Muscle layer of colon (tissue), 2 donors: ENCODE data around the gene RPTOR.
"Not testable (repeated sequence)": the region's sequence is repeated elsewhere in the genome, so short reads cannot be mapped to it uniquely, and the experiment has no call there.

Source experiments
- H3K27ac ChIP-seq: one replicate; pipeline ENCODE4 v1.7.0; 2013; ENCODE audit warnings: low read depth, mild to moderate bottlenecking, low read length, moderate library complexity
- H3K27me3 ChIP-seq, 2 donors: one replicate each; pipeline ENCODE4 v1.7.0; 2013; ENCODE audit warnings: low read length in 2 of 2, mild to moderate bottlenecking in 2 of 2; ENCODE audit not compliant: insufficient read depth in 2 of 2, control insufficient read depth in 1 of 2
- H3K36me3 ChIP-seq: one replicate; pipeline ENCODE4 v1.7.0; 2013; ENCODE audit warnings: mild to moderate bottlenecking, low read length; ENCODE audit not compliant: insufficient read depth
- H3K4me1 ChIP-seq: one replicate; pipeline ENCODE4 v1.7.0; 2013; ENCODE audit warnings: mild to moderate bottlenecking, low read length; ENCODE audit not compliant: insufficient read depth
- H3K4me3 ChIP-seq, 2 donors: one replicate each; pipeline ENCODE4 v1.7.0; 2013; ENCODE audit warnings: low read length in 2 of 2, low read depth in 1 of 2, mild to moderate bottlenecking in 1 of 2, moderate library complexity in 1 of 2
- H3K9ac ChIP-seq: one replicate; pipeline ENCODE4 v1.7.0; 2013; ENCODE audit warnings: low read length
- H3K9me3 ChIP-seq: one replicate; pipeline ENCODE4 v1.7.0; 2013; ENCODE audit warnings: mild to moderate bottlenecking, low read length
- donor health status: abdominal sarcoma.
- donor health status: Adenocarcinoma of cecum.

Gene RPTOR

GRCh38 chr17:80696456-80696855 is 151.8 kb downstream of the RPTOR start:
- Histone ChIP-seq H3K36me3 (no peaks in the 10 kb centered on the region), H3K27ac (no peak overlapping the region), H3K9ac (no peak overlapping the region)

GRCh38 chr17:80696964-80697363 is 152.3 kb downstream of the RPTOR start:
- no peaks in the 10 kb centered on the region for H3K27me3 ChIP-seq
- no peak overlapping the region for H3K27ac ChIP-seq
- no peaks in the 10 kb centered on the region for H3K4me1 ChIP-seq
- no peak overlapping the region for H3K4me3 ChIP-seq
- H3K36me3 ChIP-seq: no peaks in the 10 kb centered on the region
- no peaks in the 10 kb centered on the region for H3K9me3 ChIP-seq
- no peak overlapping the region for H3K9ac ChIP-seq

More at GRCh38 chr17:80696456-80696855, 151.8 kb downstream of the RPTOR start:
- Histone ChIP-seq H3K4me3 (no peak overlapping the region), H3K27me3 (no peaks in the 10 kb centered on the region), H3K9me3 (no peaks in the 10 kb centered on the region), H3K4me1 (no peaks in the 10 kb centered on the region)

GRCh38 chr17:80698297-80698696 is 153.7 kb downstream of the RPTOR start:
- no peak overlapping the region for H3K4me3 ChIP-seq
- H3K9ac ChIP-seq: no peak overlapping the region
- H3K4me1 ChIP-seq: no peaks in the 10 kb centered on the region
- H3K9me3 ChIP-seq: no peaks in the 10 kb centered on the region
- H3K27ac ChIP-seq: no peak overlapping the region
- no peaks in the 10 kb centered on the region for H3K36me3 ChIP-seq
- no peaks in the 10 kb centered on the region for H3K27me3 ChIP-seq

GRCh38 chr17:80699205-80699604 is 154.6 kb downstream of the RPTOR start:
- H3K4me1 ChIP-seq, H3K9ac ChIP-seq, H3K36me3 ChIP-seq, H3K4me3 ChIP-seq, H3K27ac ChIP-seq, H3K9me3 ChIP-seq, H3K27me3 ChIP-seq: not testable (repeated sequence)

- no peaks in the 10 kb centered on the region for H3K9me3 ChIP-seq
- no peak overlapping the region for H3K27ac ChIP-seq
- no peak overlapping the region for H3K9ac ChIP-seq
- H3K4me1 ChIP-seq: peaks cover 12% of the 10 kb centered on the region
- H3K4me3 ChIP-seq: no peak overlapping the region
- no peaks in the 10 kb centered on the region for H3K36me3 ChIP-seq
- H3K27me3 ChIP-seq: no peaks in the 10 kb centered on the region
Observed at GRCh38 chr17:80701730-80702129, 157.1 kb downstream of the RPTOR start.

- H3K27me3 ChIP-seq: no peaks in the 10 kb centered on the region
- H3K9ac ChIP-seq: no peak overlapping the region
- no peak overlapping the region for H3K27ac ChIP-seq
- H3K9me3 ChIP-seq: no peaks in the 10 kb centered on the region
- H3K4me3 ChIP-seq: no peak overlapping the region
- peaks cover 12% of the 10 kb centered on the region for H3K4me1 ChIP-seq
- no peaks in the 10 kb centered on the region for H3K36me3 ChIP-seq
Observed at GRCh38 chr17:80702315-80703141, 157.9 kb downstream of the RPTOR start.

GRCh38 chr17:80703142-80703478 is 158.5 kb downstream of the RPTOR start:
- Histone ChIP-seq H3K27ac (no peak overlapping the region), H3K9ac (no peak overlapping the region), H3K9me3 (no peaks in the 10 kb centered on the region), H3K36me3 (no peaks in the 10 kb centered on the region), H3K27me3 (no peaks in the 10 kb centered on the region), H3K4me3 (no peak overlapping the region), H3K4me1 (peaks cover 12% of the 10 kb centered on the region)

- Histone ChIP-seq H3K36me3 (peaks cover 4% of the 10 kb centered on the region), H3K9me3 (no peaks in the 10 kb centered on the region), H3K4me3 (no peak overlapping the region), H3K4me1 (peaks cover 12% of the 10 kb centered on the region), H3K9ac (no peak overlapping the region), H3K27ac (no peak overlapping the region), H3K27me3 (no peaks in the 10 kb centered on the region)
Observed at GRCh38 chr17:80704381-80704819, 159.8 kb downstream of the RPTOR start.

- no peak overlapping the region for H3K27ac ChIP-seq
Observed at GRCh38 chr17:80704894-80705293, 160.3 kb downstream of the RPTOR start.

GRCh38 chr17:80705988-80706387 is 161.3 kb downstream of the RPTOR start:
- Histone ChIP-seq H3K27me3 (no peaks in the 10 kb centered on the region), H3K9ac (no peak overlapping the region), H3K9me3 (no peaks in the 10 kb centered on the region), H3K4me1 (peaks cover 12% of the 10 kb centered on the region), H3K27ac (no peak overlapping the region), H3K4me3 (no peak overlapping the region), H3K36me3 (peaks cover 4% of the 10 kb centered on the region)

More at GRCh38 chr17:80704894-80705293, 160.3 kb downstream of the RPTOR start:
- Histone ChIP-seq H3K9me3 (no peaks in the 10 kb centered on the region), H3K4me1 (peaks cover 12% of the 10 kb centered on the region), H3K27me3 (no peaks in the 10 kb centered on the region), H3K4me3 (no peak overlapping the region), H3K36me3 (peaks cover 4% of the 10 kb centered on the region), H3K9ac (no peak overlapping the region)

GRCh38 chr17:80706463-80706867 is 161.8 kb downstream of the RPTOR start:
- H3K9ac ChIP-seq: no peak overlapping the region
- H3K27me3 ChIP-seq: no peaks in the 10 kb centered on the region
- H3K36me3 ChIP-seq: peaks cover 4% of the 10 kb centered on the region
- no peak overlapping the region for H3K4me3 ChIP-seq
- no peaks in the 10 kb centered on the region for H3K9me3 ChIP-seq
- H3K27ac ChIP-seq: no peak overlapping the region
- H3K4me1 ChIP-seq: peaks cover 12% of the 10 kb centered on the region

- Histone ChIP-seq H3K27ac (no peak overlapping the region), H3K9ac (no peak overlapping the region), H3K4me3 (no peak overlapping the region), H3K4me1 (peaks cover 12% of the 10 kb centered on the region), H3K9me3 (no peaks in the 10 kb centered on the region), H3K27me3 (no peaks in the 10 kb centered on the region), H3K36me3 (peaks cover 4% of the 10 kb centered on the region)
Observed at GRCh38 chr17:80708480-80708879, 163.8 kb downstream of the RPTOR start.
